Measurements from ENCODE around the gene HBE1. TPM values are rescaled to one million over a fixed set of nuclear protein-coding genes. Genes with fewer than 3 reads are reported as not detected.

HBE1 gene
- total RNA-seq, 6 donors from 2014 or later: 2.5 to 3.0 TPM; not detected in 4

GRCh38 chr11:5247472-5248192, 22.1 kb downstream of the HBE1 start:
- no peak for DNase-seq
- 89 to 92% methylated on average over 3 of the region's 3 CpGs for WGBS, 2 donors
- no peaks in the 10 kb centered on the region for H3K9me3 ChIP-seq
- H3K4me3 ChIP-seq: no peak overlapping the region
- no peaks in the 10 kb centered on the region for H3K36me3 ChIP-seq
- no peaks in the 10 kb centered on the region for H3K4me1 ChIP-seq
- no peaks in the 10 kb centered on the region for H3K27me3 ChIP-seq
- no peak overlapping the region for H3K27ac ChIP-seq
- TF ChIP-seq POLR2AphosphoS5 (IDR thresholded peaks at IDR 0.05) (no peak), EP300 (IDR thresholded peaks at IDR 0.05) (no peak), CTCF (IDR thresholded peaks at IDR 0.05) (no peak)
- no peak for ATAC-seq (ENCODE audit: low FRiP score in 2 of 2)

GRCh38 chr11:5246772-5247471, 22.8 kb downstream of the HBE1 start:
- WGBS, 2 donors: 69 to 73% methylated on average over 6 of the region's 6 CpGs

GRCh38 chr11:5245155-5245554, 24.6 kb downstream of the HBE1 start:
- H3K27me3 ChIP-seq: no peaks in the 10 kb centered on the region
- no peak overlapping the region for H3K27ac ChIP-seq
- no peak overlapping the region for H3K4me3 ChIP-seq
- no peak for ATAC-seq (ENCODE audit: low FRiP score in 2 of 2)
- H3K36me3 ChIP-seq: no peaks in the 10 kb centered on the region
- WGBS, 2 donors: 72% methylated on average over 2 of the region's 2 CpGs
- TF ChIP-seq POLR2AphosphoS5 (IDR thresholded peaks at IDR 0.05) (no peak), EP300 (IDR thresholded peaks at IDR 0.05) (no peak), CTCF (IDR thresholded peaks at IDR 0.05) (no peak), POLR2A (IDR thresholded peaks at IDR 0.05) (no peak)
- DNase-seq: no peak
- H3K9me3 ChIP-seq: no peaks in the 10 kb centered on the region
- no peaks in the 10 kb centered on the region for H3K4me1 ChIP-seq

More at GRCh38 chr11:5246772-5247471, 22.8 kb downstream of the HBE1 start:
- Histone ChIP-seq H3K9me3 (no peaks in the 10 kb centered on the region), H3K36me3 (no peaks in the 10 kb centered on the region), H3K4me3 (no peak overlapping the region), H3K27ac (no peak overlapping the region), H3K27me3 (no peaks in the 10 kb centered on the region), H3K4me1 (no peaks in the 10 kb centered on the region)
- TF ChIP-seq CTCF (IDR thresholded peaks at IDR 0.05) (no peak), POLR2AphosphoS5 (IDR thresholded peaks at IDR 0.05) (no peak), EP300 (IDR thresholded peaks at IDR 0.05) (no peak), POLR2A (IDR thresholded peaks at IDR 0.05) (no peak)
- ATAC-seq (ENCODE audit: low FRiP score in 2 of 2) (no peak), DNase-seq (no peak)

DNA sequence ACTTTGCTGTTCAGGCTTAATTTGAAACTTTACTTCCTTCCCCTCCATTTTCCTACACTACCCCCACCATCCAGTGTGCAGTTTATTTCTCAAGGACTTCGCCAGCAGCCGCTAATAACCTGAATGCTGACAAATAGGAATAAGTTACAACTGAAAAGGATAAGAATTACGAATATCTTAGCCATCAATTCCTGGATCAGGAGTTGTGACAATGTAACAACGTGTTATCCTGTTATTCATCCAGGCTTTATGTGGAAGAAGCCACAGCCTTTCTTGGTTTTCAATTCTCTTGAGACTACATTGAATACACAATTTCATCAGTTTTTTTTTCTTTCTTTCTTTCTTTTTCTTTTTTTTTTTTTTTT, 25.9 kb downstream of the HBE1 start:
- TF ChIP-seq POLR2A (IDR thresholded peaks at IDR 0.05) (no peak), EP300 (IDR thresholded peaks at IDR 0.05) (no peak), POLR2AphosphoS5 (IDR thresholded peaks at IDR 0.05) (no peak), CTCF (IDR thresholded peaks at IDR 0.05) (no peak)

More for the DNA sequence above, 25.9 kb downstream of the HBE1 start:
- Histone ChIP-seq H3K27ac (no peak overlapping the region), H3K4me1 (no peaks in the 10 kb centered on the region), H3K27me3 (no peaks in the 10 kb centered on the region), H3K4me3 (no peak overlapping the region), H3K9me3 (no peaks in the 10 kb centered on the region), H3K36me3 (no peaks in the 10 kb centered on the region)
- DNase-seq (no peak), ATAC-seq (ENCODE audit: low FRiP score in 2 of 2) (no peak)
- WGBS, 2 donors: 82 to 87% methylated on average over 4 of the region's 4 CpGs

Measured in upper lobe of left lung (tissue), 6 donors.